Measurements from ENCODE around the gene RTN4R. TPM values are rescaled to one million over a fixed set of nuclear protein-coding genes. Genes with fewer than 3 reads are reported as not detected.

RTN4R gene
- total and polyA plus RNA-seq, 2 of the 13 experiments (the other 11 are each of a cell fraction or from before 2014, with no cell fraction given) = 0.22 to 0.77 TPM

DNA sequence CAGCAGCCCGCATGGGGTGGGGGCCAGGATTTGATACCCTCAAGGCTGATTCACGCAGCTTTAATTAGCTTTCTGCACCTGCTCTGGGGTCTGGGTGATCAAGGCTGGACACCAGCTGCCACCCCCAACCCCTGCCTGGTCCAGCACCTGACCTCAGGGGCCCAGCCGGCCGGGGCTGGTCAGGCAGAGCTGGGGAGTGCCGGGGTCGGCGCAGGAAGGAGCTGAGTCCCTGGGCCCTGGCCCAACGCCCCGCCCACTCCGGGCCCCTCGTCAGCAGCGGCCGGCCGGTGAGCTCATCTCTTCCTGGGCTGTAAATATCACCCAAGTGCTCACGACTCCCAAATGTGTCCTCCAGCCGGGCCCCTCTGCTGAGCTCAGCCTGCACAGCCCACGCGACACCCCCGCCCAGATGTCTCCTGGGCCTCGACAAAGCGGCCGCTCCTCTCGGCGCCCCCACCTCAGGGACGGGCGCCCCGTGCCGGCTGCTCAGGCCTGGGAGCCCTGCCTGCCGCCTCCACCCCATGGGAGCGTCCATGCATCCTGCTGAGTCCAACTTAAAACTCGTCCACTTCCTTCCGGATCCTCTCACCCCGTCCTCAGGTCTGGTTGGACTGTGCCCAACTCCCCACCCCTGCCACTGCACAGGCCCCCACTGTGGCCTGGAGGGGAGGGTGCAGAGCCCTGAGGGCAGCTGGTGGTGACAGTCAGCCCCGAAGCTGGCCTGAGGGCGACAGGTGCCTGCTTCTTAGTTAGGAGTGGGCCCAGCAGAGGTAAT is 29.0 kb downstream of the RTN4R start:
- no peak for FAIRE-seq
- ATAC-seq = no peak
- no TSS peak for BruUV-seq (replicated peaks)

More for the DNA sequence above, 29.0 kb downstream of the RTN4R start:
- Histone ChIP-seq H3K27me3 (ENCODE audit: control insufficient read depth in 1 of 2, insufficient read depth in 2 of 2, low read length in 2 of 2) (peaks cover 15 to 82% of the 10 kb centered on the region in 2 experiments), H3K27ac (ENCODE audit: extremely low read length, insufficient read depth, low read length) (no peak overlapping the region), H3K4me3 (replicated peaks in 1 of 3; ENCODE audit: insufficient read depth in 1 of 3, low read depth in 2 of 3, low read length in 3 of 3) (no peak overlapping the region), H3K79me2 (ENCODE audit: insufficient read depth, low read length) (no peaks in the 10 kb centered on the region), H3K9me3 (ENCODE audit: low read length) (no peaks in the 10 kb centered on the region), H4K20me1 (ENCODE audit: insufficient read depth, low read length) (no peaks in the 10 kb centered on the region), H3K4me2 (ENCODE audit: low read depth, low read length) (no peak overlapping the region), H3K4me1 (ENCODE audit: insufficient read depth, low read length) (0 out of 2 replicates have a peak, but pooled peaks cover 5% of the 10 kb centered on the region), H3K36me3 (replicated peaks in 1 of 2; ENCODE audit: control insufficient read depth in 1 of 2, insufficient read depth in 2 of 2, low read length in 2 of 2) (no peaks in the 10 kb centered on the region), H2AFZ (ENCODE audit: low read length) (no peak overlapping the region), H3K9ac (ENCODE audit: insufficient read depth, low read depth, low read length) (no peak overlapping the region)
- no peak for DNase-seq (ENCODE audit: low spot score)
- intact Hi-C loops (cut with micrococcal nuclease; ENCODE audit: unreplicated experiment) (loop anchor here (1.0 kb wide), 1 partner anchor 82 kb away; no protein-coding TSS in a partner anchor), in situ Hi-C loops (cut with HindIII; ENCODE audit: extremely low pct_ligation_motif_present, low pct_unique_long_range_greater_than_20kb) (loop anchor here (10.0 kb wide), 1 partner anchor 84 kb away; the partner anchor contains the start of gene CCDC188)
- WGBS (ENCODE audit: low lambda C conversion rate) = 50% methylated on average over 3 of the region's 35 CpGs
- ChIA-PET POLR2A (no interaction called here), CTCF (ENCODE audit: low intra/inter-chr PET ratio, low total read pairs) (interaction anchor here (0.7 to 1.1 kb wide), 2 partner anchors 80 to 82 kb away, joined by 3 read pairs; no protein-coding TSS in a partner anchor)
- TF ChIP-seq KLF16 (CRISPR knock-in tag; IDR thresholded peaks at IDR 0.05) (no peak), GABPB1 (CRISPR knock-in tag; IDR thresholded peaks at IDR 0.05) (no peak), JUN (CRISPR knock-in tag; IDR thresholded peaks at IDR 0.05) (no peak), FOXJ3 (CRISPR knock-in tag; IDR thresholded peaks at IDR 0.05; ENCODE audit: borderline replicate concordance) (no peak), ZNF282 (IDR thresholded peaks at IDR 0.05; ENCODE audit: partially characterized antibody) (no peak), ELF3 (CRISPR knock-in tag; IDR thresholded peaks at IDR 0.05) (no peak)
- TF ChIP-seq, protein P1, sequence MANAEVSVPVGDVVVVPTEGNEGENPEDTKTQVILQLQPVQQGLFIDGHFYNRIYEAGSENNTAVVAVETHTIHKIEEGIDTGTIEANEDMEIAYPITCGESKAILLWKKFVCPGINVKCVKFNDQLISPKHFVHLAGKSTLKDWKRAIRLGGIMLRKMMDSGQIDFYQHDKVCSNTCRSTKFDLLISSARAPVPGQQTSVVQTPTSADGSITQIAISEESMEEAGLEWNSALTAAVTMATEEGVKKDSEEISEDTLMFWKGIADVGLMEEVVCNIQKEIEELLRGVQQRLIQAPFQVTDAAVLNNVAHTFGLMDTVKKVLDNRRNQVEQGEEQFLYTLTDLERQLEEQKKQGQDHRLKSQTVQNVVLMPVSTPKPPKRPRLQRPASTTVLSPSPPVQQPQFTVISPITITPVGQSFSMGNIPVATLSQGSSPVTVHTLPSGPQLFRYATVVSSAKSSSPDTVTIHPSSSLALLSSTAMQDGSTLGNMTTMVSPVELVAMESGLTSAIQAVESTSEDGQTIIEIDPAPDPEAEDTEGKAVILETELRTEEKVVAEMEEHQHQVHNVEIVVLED (CRISPR knock-in tag; IDR thresholded peaks at IDR 0.05; ENCODE audit: borderline replicate concordance) = no peak
- TF ChIP-seq, protein P2, sequence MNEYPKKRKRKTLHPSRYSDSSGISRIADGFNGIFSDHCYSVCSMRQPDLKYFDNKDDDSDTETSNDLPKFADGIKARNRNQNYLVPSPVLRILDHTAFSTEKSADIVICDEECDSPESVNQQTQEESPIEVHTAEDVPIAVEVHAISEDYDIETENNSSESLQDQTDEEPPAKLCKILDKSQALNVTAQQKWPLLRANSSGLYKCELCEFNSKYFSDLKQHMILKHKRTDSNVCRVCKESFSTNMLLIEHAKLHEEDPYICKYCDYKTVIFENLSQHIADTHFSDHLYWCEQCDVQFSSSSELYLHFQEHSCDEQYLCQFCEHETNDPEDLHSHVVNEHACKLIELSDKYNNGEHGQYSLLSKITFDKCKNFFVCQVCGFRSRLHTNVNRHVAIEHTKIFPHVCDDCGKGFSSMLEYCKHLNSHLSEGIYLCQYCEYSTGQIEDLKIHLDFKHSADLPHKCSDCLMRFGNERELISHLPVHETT (CRISPR knock-in tag; conservative IDR thresholded peaks at IDR 0.05) = no peak
- TF ChIP-seq, protein P3, sequence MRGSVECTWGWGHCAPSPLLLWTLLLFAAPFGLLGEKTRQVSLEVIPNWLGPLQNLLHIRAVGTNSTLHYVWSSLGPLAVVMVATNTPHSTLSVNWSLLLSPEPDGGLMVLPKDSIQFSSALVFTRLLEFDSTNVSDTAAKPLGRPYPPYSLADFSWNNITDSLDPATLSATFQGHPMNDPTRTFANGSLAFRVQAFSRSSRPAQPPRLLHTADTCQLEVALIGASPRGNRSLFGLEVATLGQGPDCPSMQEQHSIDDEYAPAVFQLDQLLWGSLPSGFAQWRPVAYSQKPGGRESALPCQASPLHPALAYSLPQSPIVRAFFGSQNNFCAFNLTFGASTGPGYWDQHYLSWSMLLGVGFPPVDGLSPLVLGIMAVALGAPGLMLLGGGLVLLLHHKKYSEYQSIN (CRISPR knock-in tag; IDR thresholded peaks at IDR 0.05; ENCODE audit: borderline replicate concordance) = no peak
- TF ChIP-seq, protein P4, sequence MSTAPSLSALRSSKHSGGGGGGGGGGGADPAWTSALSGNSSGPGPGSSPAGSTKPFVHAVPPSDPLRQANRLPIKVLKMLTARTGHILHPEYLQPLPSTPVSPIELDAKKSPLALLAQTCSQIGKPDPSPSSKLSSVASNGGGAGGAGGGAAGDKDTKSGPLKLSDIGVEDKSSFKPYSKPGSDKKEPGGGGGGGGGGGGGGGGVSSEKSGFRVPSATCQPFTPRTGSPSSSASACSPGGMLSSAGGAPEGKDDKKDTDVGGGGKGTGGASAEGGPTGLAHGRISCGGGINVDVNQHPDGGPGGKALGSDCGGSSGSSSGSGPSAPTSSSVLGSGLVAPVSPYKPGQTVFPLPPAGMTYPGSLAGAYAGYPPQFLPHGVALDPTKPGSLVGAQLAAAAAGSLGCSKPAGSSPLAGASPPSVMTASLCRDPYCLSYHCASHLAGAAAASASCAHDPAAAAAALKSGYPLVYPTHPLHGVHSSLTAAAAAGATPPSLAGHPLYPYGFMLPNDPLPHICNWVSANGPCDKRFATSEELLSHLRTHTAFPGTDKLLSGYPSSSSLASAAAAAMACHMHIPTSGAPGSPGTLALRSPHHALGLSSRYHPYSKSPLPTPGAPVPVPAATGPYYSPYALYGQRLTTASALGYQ (CRISPR knock-in tag; IDR thresholded peaks at IDR 0.05) = no peak

Data from HepG2 (cell line).